ENCODE measurements around the gene SF3B5. TPM values are rescaled to one million over a fixed set of nuclear protein-coding genes. Genes with fewer than 3 reads are reported as not detected.

The SF3B5 gene
- total and polyA plus RNA-seq, 2 of the 8 experiments (the other 6 are each of a cell fraction or from before 2014, with no cell fraction given) = 195 to 588 TPM

DNA sequence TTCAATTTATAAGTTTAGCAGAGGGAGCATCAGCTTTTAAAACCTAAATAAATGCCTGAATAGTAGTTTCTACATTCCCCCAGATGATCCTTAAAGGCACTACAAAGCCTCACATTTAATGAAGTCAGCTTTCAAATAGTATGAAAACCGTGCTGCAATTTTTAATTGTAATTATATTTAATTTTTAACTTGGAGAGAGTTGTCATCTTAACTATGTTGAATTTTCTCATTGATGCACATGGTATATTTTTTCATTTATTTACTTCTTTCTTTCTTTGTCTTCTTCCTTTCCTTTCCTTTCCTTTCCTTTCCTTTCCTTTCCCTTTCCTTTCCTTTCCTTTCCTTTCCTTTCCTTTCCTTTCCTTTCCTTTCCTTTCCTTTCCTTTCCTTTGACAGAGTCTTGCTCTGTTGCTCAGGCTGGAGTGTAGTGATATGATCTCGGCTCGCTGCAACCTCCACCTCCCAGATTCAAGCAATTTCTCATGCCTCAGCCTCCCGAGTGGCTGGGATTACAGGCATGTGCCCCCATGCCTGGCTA lies 7.7 kb upstream of the SF3B5 start (continued):
- TF ChIP-seq CBX8 (IDR thresholded peaks at IDR 0.05; ENCODE audit: borderline replicate concordance, low read depth, low read length) (no peak), MAFK (IDR thresholded peaks at IDR 0.05; ENCODE audit: low read depth, low read length) (no peak)
- TF ChIP-seq, protein P1, sequence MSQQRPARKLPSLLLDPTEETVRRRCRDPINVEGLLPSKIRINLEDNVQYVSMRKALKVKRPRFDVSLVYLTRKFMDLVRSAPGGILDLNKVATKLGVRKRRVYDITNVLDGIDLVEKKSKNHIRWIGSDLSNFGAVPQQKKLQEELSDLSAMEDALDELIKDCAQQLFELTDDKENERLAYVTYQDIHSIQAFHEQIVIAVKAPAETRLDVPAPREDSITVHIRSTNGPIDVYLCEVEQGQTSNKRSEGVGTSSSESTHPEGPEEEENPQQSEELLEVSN (IDR thresholded peaks at IDR 0.05) = no peak
